ENCODE measurements around the gene KRT84. TPM values are rescaled to one million over a fixed set of nuclear protein-coding genes. Genes with fewer than 3 reads are reported as not detected.

The KRT84 gene
- total RNA-seq, 1 donor from 2014 or later = not detected

- no peak for ATAC-seq
- intact Hi-C loops (cut with DNase I) = no loop called here
- peak; percentile 15 for DNase-seq (ENCODE audit: low spot score)
These were observed 53.1 kb downstream of the KRT84 start for GRCh38 chr12:52332381-52332780.

DNA sequence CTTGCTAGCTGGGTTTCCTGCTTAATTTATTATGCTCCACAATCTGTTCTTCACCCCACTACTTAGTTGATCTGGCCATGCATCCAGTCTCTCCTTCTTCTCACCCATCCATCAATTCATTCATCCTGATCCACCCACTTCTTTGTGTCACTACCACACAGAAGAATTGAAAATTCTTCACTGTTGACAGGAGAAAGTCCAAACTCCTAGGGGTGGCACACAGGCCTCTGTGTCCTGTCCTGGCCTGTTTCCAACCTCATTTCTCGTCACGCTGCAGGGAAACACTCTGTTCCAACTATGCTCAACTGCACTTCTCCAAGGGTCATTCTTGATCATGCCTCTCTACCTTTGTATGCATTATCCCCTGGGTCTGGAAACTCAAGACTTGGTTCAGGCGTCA lies 53.6 kb downstream of the KRT84 start:
- intact Hi-C loops (cut with DNase I) = no loop called here
- DNase-seq (ENCODE audit: low spot score) (no peak), ATAC-seq (no peak)

GRCh38 chr12:52331039-52331438 lies 54.4 kb downstream of the KRT84 start:
- ATAC-seq = no peak
- intact Hi-C loops (cut with DNase I) = no loop called here
- DNase-seq (ENCODE audit: low spot score) = peak; percentile 14

- ATAC-seq (peak; percentile 37), DNase-seq (ENCODE audit: low spot score) (peak; percentile 48)
- intact Hi-C loops (cut with DNase I) = loop anchor here (1.0 to 10.0 kb wide), 2 partner anchors 45 to 173 kb away; no protein-coding TSS in a partner anchor
These were observed 57.5 kb downstream of the KRT84 start for GRCh38 chr12:52327830-52328500.

Other genes starting within 250 kb of the KRT84 start
- gene KRT80, start 193.6 kb downstream of the KRT84 start, total RNA-seq = 0.13 TPM
- gene KRT7, start 152.4 kb downstream of the KRT84 start, total RNA-seq = 4.0 TPM
- gene KRT86, start 111.0 kb downstream of the KRT84 start, total RNA-seq = 0.45 TPM
- gene KRT81, start 94.1 kb downstream of the KRT84 start, total RNA-seq = not detected
- not detected for gene KRT83, start 64.3 kb downstream of the KRT84 start, total RNA-seq
- not detected for gene KRT85, start 18.2 kb downstream of the KRT84 start, total RNA-seq
- not detected for gene KRT82, start 20.7 kb upstream of the KRT84 start, total RNA-seq
- gene KRT75, start 48.7 kb upstream of the KRT84 start, total RNA-seq = not detected
- gene KRT6B, start 66.5 kb upstream of the KRT84 start, total RNA-seq = not detected
- gene KRT6C, start 88.2 kb upstream of the KRT84 start, total RNA-seq = not detected
- not detected for gene KRT6A, start 107.6 kb upstream of the KRT84 start, total RNA-seq
- 2.6 TPM for gene KRT5, start 134.7 kb upstream of the KRT84 start, total RNA-seq
- gene KRT71, start 167.5 kb upstream of the KRT84 start, total RNA-seq = not detected
- not detected for gene KRT74, start 188.2 kb upstream of the KRT84 start, total RNA-seq
- gene KRT72, start 215.8 kb upstream of the KRT84 start, total RNA-seq = 0.18 TPM
- not detected for gene KRT73, start 232.9 kb upstream of the KRT84 start, total RNA-seq

Data from sciatic nerve (tissue), 2 donors.